GM19438 (cell line): ENCODE results near the gene KIF5C.
A peak's percentile ranks its signal among the peaks of the same experiment; 100 is the strongest.
"Not testable (repeated sequence)": the region's sequence is repeated elsewhere in the genome, so short reads cannot be mapped to it uniquely, and the experiment has no call there.

Experiments
- ATAC-seq: cut with Tn5 transposase; IDR thresholded peaks from one replicate; pipeline ENCODE4 v1.9.1; 2021; ENCODE audit warnings: low read depth; ENCODE audit not compliant: unreplicated experiment

The KIF5C gene

GRCh38 chr2:148874868-148875341 is at the start of gene KIF5C:
Gene KIF5C (plus strand): TSS chr2:148875227. CDS start chr2:148875618, 391 bp downstream.
- ATAC-seq: peak; percentile 93

GRCh38 chr2:148826791-148827190 is 48.2 kb upstream of the KIF5C start:
- ATAC-seq: no peak

GRCh38 chr2:148828941-148829340 is 46.1 kb upstream of the KIF5C start:
- ATAC-seq: no peak

GRCh38 chr2:148829618-148830017 is 45.4 kb upstream of the KIF5C start:
- ATAC-seq: no peak

- no peak for ATAC-seq
Measured at GRCh38 chr2:148832637-148833036, 42.4 kb upstream of the KIF5C start.

GRCh38 chr2:148842050-148842449 is 33.0 kb upstream of the KIF5C start:
- ATAC-seq: no peak

GRCh38 chr2:148848146-148848545 is 26.9 kb upstream of the KIF5C start:
- ATAC-seq: no peak

GRCh38 chr2:148853458-148853857 is 21.6 kb upstream of the KIF5C start:
- no peak for ATAC-seq

- ATAC-seq: no peak
Measured at GRCh38 chr2:148860037-148860436, 15.0 kb upstream of the KIF5C start.

GRCh38 chr2:148861367-148861766 is 13.7 kb upstream of the KIF5C start:
- no peak for ATAC-seq

GRCh38 chr2:148862478-148862877 is 12.5 kb upstream of the KIF5C start:
- not testable (repeated sequence) for ATAC-seq

GRCh38 chr2:148865512-148865911 is 9.5 kb upstream of the KIF5C start:
- no peak for ATAC-seq

GRCh38 chr2:148866091-148866490 is 8.9 kb upstream of the KIF5C start:
- ATAC-seq: no peak

- ATAC-seq: no peak
Measured at GRCh38 chr2:148867079-148867769, 7.8 kb upstream of the KIF5C start.

GRCh38 chr2:148875387-148876051 is 492 bp downstream of the KIF5C start:
- ATAC-seq: peak; percentile 40

- no peak for ATAC-seq
Measured at GRCh38 chr2:148876202-148876594, 1.2 kb downstream of the KIF5C start.

GRCh38 chr2:148876595-148877402 is 1.8 kb downstream of the KIF5C start:
- no peak for ATAC-seq

GRCh38 chr2:148877403-148877740 is 2.3 kb downstream of the KIF5C start:
- ATAC-seq: no peak

- no peak for ATAC-seq
Measured at GRCh38 chr2:148880636-148881035, 5.6 kb downstream of the KIF5C start.

- no peak for ATAC-seq
Measured at GRCh38 chr2:148882051-148882450, 7.0 kb downstream of the KIF5C start.

GRCh38 chr2:148885209-148885608 is 10.2 kb downstream of the KIF5C start:
- ATAC-seq: no peak
